GM19239 (cell line): ENCODE results near the gene PNMA6F.
A peak's percentile ranks its signal among the peaks of the same experiment; 100 is the strongest.
"Not testable (repeated sequence)": the region's sequence is repeated elsewhere in the genome, so short reads cannot be mapped to it uniquely, and the experiment has no call there.

Experiments used
- DNase-seq: peaks from one replicate; pipeline ENCODE4 v3.0.0; 2011; ENCODE audit warnings: low spot score; ENCODE audit not compliant: insufficient read length
- FAIRE-seq: peaks from 2 replicates; lab custom pipeline; 2011; peaks lifted over from hg19 to GRCh38; lab: Jason Lieb, UNC

Gene PNMA6F

GRCh38 chrX:153336121-153336894, 14.7 kb upstream of the PNMA6F start:
- DNase-seq (peak; percentile 24), FAIRE-seq (peak; percentile 93)

GRCh38 chrX:153334654-153335295, 13.2 kb upstream of the PNMA6F start:
- DNase-seq, result no peak

GRCh38 chrX:153333821-153334653, 12.5 kb upstream of the PNMA6F start, which contains the start of gene ZNF275:
Gene ZNF275, plus strand, starts transcription at chrX:153334153. Its CDS starts 2,527 bp downstream, at chrX:153336680.
- FAIRE-seq, result no peak
- peak; percentile 69 for DNase-seq

More at GRCh38 chrX:153334654-153335295, 13.2 kb upstream of the PNMA6F start:
- FAIRE-seq, result peak; percentile 64

- DNase-seq, result no peak
- peak; percentile 18 for FAIRE-seq
These were observed 11.7 kb upstream of the PNMA6F start for GRCh38 chrX:153333266-153333665.

- DNase-seq (no peak), FAIRE-seq (no peak)
These were observed 6.0 kb upstream of the PNMA6F start for GRCh38 chrX:153327561-153327960.

- DNase-seq, result no peak
- no peak for FAIRE-seq
These were observed 897 bp downstream of the PNMA6F start for GRCh38 chrX:153320555-153321184.

GRCh38 chrX:153320047-153320443, 1.5 kb downstream of the PNMA6F start:
- not testable (repeated sequence) for DNase-seq, FAIRE-seq

GRCh38 chrX:153319295-153320046, 2.1 kb downstream of the PNMA6F start:
- FAIRE-seq (no peak), DNase-seq (no peak)

GRCh38 chrX:153318811-153319210, 2.8 kb downstream of the PNMA6F start:
- DNase-seq (no peak), FAIRE-seq (no peak)

GRCh38 chrX:153317996-153318722, 3.4 kb downstream of the PNMA6F start:
- FAIRE-seq (no peak), DNase-seq (no peak)

GRCh38 chrX:153317306-153317705, 4.3 kb downstream of the PNMA6F start:
- no peak for DNase-seq
- no peak for FAIRE-seq

GRCh38 chrX:153312842-153313241, 8.7 kb downstream of the PNMA6F start:
- FAIRE-seq (no peak), DNase-seq (no peak)

GRCh38 chrX:153312041-153312440, 9.5 kb downstream of the PNMA6F start:
- no peak for FAIRE-seq
- DNase-seq, result no peak

GRCh38 chrX:153310901-153311300, 10.7 kb downstream of the PNMA6F start:
- no peak for FAIRE-seq

GRCh38 chrX:153307276-153308178, 14.0 kb downstream of the PNMA6F start:
- DNase-seq, result no peak
- no peak for FAIRE-seq

More at GRCh38 chrX:153310901-153311300, 10.7 kb downstream of the PNMA6F start:
- no peak for DNase-seq

GRCh38 chrX:153306527-153307115, 14.9 kb downstream of the PNMA6F start:
- FAIRE-seq, result no peak
- DNase-seq, result no peak

- FAIRE-seq (no peak), DNase-seq (no peak)
These were observed 15.6 kb downstream of the PNMA6F start for GRCh38 chrX:153305972-153306371.
